K562 (cell line): ENCODE measurements around the gene NAPA. TPM values are rescaled to one million over a fixed set of nuclear protein-coding genes. Genes with fewer than 3 reads are reported as not detected.

ENCODE experiments used
- ATAC-seq: fragments of 200-7000 bp; cut with Tn5 transposase; 3 replicates; pipeline ENCODE4 v1.9.1; 2020; ENCODE audit warnings: moderate library complexity
- BruUV-seq: library from RNA; stranded (reverse); fragments of 400-500 nt; replicated peaks from 2 replicates; lab custom pipeline; 2021; lab: Mats Ljungman, UMichigan
- CTCF ChIA-PET: fragments of 300-600 bp; formaldehyde crosslinking; extraction: SDS; loops from one replicate; lab custom pipeline; 2021; ENCODE audit warnings: low intra/inter-chr PET ratio; lab: Yijun Ruan, JAX
- POLR2A ChIA-PET: fragments of 300-600, 350-650 bp; sonication (Branson Sonifier 250); formaldehyde crosslinking; extraction: SDS; loops from one replicate; lab custom pipeline; 2021; ENCODE audit warnings: antibody characterized with exemption, inconsistent platforms; lab: Yijun Ruan, JAX
- DNase-seq, 4 experiments: peaks; one replicate each; pipeline versions ENCODE4 v3.0.0 to v3.0.0-alpha.2; 2011 to 2018; ENCODE audit warnings: low spot score in 3 of 4, mixed read lengths in 3 of 4; ENCODE audit errors: extremely low read depth in 1 of 4
- FAIRE-seq: peaks from 2 replicates; lab custom pipeline; 2011; peaks lifted over from hg19 to GRCh38; lab: Jason Lieb, UNC
- H2AFZ ChIP-seq: 2 replicates; pipeline ENCODE4 v1.6.0; 2011; ENCODE audit warnings: low read depth, low read length, control low read depth, inconsistent platforms
- H3K27ac ChIP-seq: fragments of 200-600 bp; 3 replicates; pipeline ENCODE4 v1.8.0; 2011; ENCODE audit warnings: low read depth, mild to moderate bottlenecking, control low read depth, inconsistent platforms, low read length, moderate library complexity, mixed read lengths; ENCODE audit errors: extremely low read depth
- H3K27me3 ChIP-seq, 2 experiments: fragments of 300-600 bp in 1 of 2; 2 replicates in 1 of 2; 3 replicates in 1 of 2; pipeline versions ENCODE4 v1.6.0 to v1.8.0; 2011; ENCODE audit warnings: inconsistent platforms in 2 of 2, low read length in 2 of 2, mild to moderate bottlenecking in 1 of 2, mixed read lengths in 1 of 2, moderate library complexity in 1 of 2; ENCODE audit not compliant: control insufficient read depth in 2 of 2, insufficient read depth in 2 of 2
- H3K36me3 ChIP-seq: fragments of 300-600 bp; 3 replicates; pipeline ENCODE4 v1.8.0; 2011; ENCODE audit warnings: mild to moderate bottlenecking, low read length, inconsistent platforms; ENCODE audit not compliant: control insufficient read depth, insufficient read depth
- H3K4me1 ChIP-seq, 2 experiments: fragments of 200-600 bp in 1 of 2; replicated peaks in 1 of 2; 2 replicates in 1 of 2; 3 replicates in 1 of 2; pipeline versions ENCODE4 v1.5.1 to v1.8.0; 2011; ENCODE audit warnings: inconsistent platforms in 2 of 2, low read length in 2 of 2, mild to moderate bottlenecking in 1 of 2, mixed read lengths in 1 of 2, moderate library complexity in 1 of 2; ENCODE audit not compliant: control insufficient read depth in 2 of 2, insufficient read depth in 2 of 2
- H3K4me2 ChIP-seq: 2 replicates; pipeline ENCODE4 v1.6.1; 2011; ENCODE audit warnings: low read length, control low read depth, inconsistent platforms, mixed read lengths; ENCODE audit not compliant: insufficient read depth
- H3K4me3 ChIP-seq: fragments of 200-600 bp; sonication (generic), shearing (Covaris generic); 2 replicates; pipeline ENCODE4 v1.5.1; 2016; ENCODE audit warnings: control low read depth, inconsistent platforms
- H3K79me2 ChIP-seq: fragments of 200-600 bp; 3 replicates; pipeline ENCODE4 v1.8.0; 2011; ENCODE audit warnings: low read length, inconsistent platforms; ENCODE audit not compliant: control insufficient read depth, insufficient read depth
- H3K9ac ChIP-seq, 2 experiments: 2 replicates each; pipeline versions ENCODE4 v1.6.0 to v1.6.1; 2011; ENCODE audit warnings: low read depth in 2 of 2, low read length in 2 of 2, control low read depth in 1 of 2, inconsistent platforms in 1 of 2, mild to moderate bottlenecking in 1 of 2, mixed read lengths in 1 of 2; ENCODE audit not compliant: insufficient read depth in 1 of 2
- H3K9me1 ChIP-seq: one replicate; pipeline ENCODE4 v1.6.0; 2011; ENCODE audit warnings: inconsistent platforms, mild to moderate bottlenecking, low read length, moderate library complexity; ENCODE audit not compliant: control insufficient read depth, insufficient read depth
- H3K9me3 ChIP-seq: replicated peaks from 2 replicates; pipeline ENCODE4 v1.5.1; 2011; ENCODE audit warnings: low read depth, low read length, inconsistent platforms; ENCODE audit not compliant: control insufficient read depth, insufficient read depth
- H4K20me1 ChIP-seq: replicated peaks from 2 replicates; pipeline ENCODE4 v1.6.1; 2011; ENCODE audit warnings: low read length, inconsistent platforms, mixed read lengths; ENCODE audit not compliant: control insufficient read depth, insufficient read depth
- ARID1B ChIP-seq: fragments of 450-650 bp; IDR thresholded peaks from 2 replicates; pipeline ENCODE4 v1.6.1; 2016; ENCODE audit warnings: antibody characterized with exemption, mild to moderate bottlenecking, inconsistent platforms
- EHMT2 ChIP-seq: fragments of 450-650 bp; IDR thresholded peaks from 2 replicates; pipeline ENCODE4 v1.6.1; 2018; ENCODE audit warnings: antibody characterized with exemption
- MBD2 ChIP-seq: sonication (generic); IDR thresholded peaks from 2 replicates; pipeline ENCODE4 v1.6.1; 2016; ENCODE audit warnings: low read depth, borderline replicate concordance
- PHF20 ChIP-seq: fragments of 450-650 bp; IDR thresholded peaks from 2 replicates; pipeline ENCODE4 v1.6.1; 2018; ENCODE audit not compliant: partially characterized antibody
- POU5F1 ChIP-seq: fragments of 150-350 bp; IDR thresholded peaks from 2 replicates; pipeline ENCODE4 v1.6.1; 2014; ENCODE audit warnings: borderline replicate concordance, low read length, low read depth, mild to moderate bottlenecking; ENCODE audit not compliant: partially characterized antibody
- WGBS: fragments of 100-300 bp; shearing (Covaris generic); methylation state at CpG from one replicate; pipeline ENCODE4 v1.1.6; 2016; ENCODE audit warnings: low coverage, mixed read lengths; ENCODE audit not compliant: insufficient coverage; ENCODE audit errors: missing lambda C conversion rate; 5-methylcytosine and 5-hydroxymethylcytosine counted together
- in situ Hi-C: fragments of 300-500 bp; cut with MboI; formaldehyde crosslinking; loops from 4 replicates; pipeline ENCODE4 v1.15.0; 2018; ENCODE audit warnings: inconsistent platforms, mixed read lengths
- intact Hi-C: fragments of 100-400 bp; cut with micrococcal nuclease; formaldehyde crosslinking; loops from 2 replicates; pipeline ENCODE4 v1.14.2; 2022
- polyA plus RNA-seq, 8 experiments: library from polyadenylated mRNA; depleted of rRNA in 4 of 8; stranded (reverse) in 5 of 8; unstranded in 3 of 8; fragments of >200 nt; fragmentation: Nextera tagmentation in 2 of 8; fragmentation: Illumina TruSeq in 1 of 8; extraction: Ambion mirVana in 2 of 8; extraction: Trizol in 1 of 8; gene quantifications; 2 replicates each; pipeline versions ENCODE4 v1.2.1 to v1.2.3, GENCODE V29; 2011 to 2014; ENCODE audit warnings: inconsistent platforms in 1 of 8, missing spikeins in 1 of 8
- total RNA-seq, 7 experiments: library from RNA; depleted of rRNA in 6 of 7; stranded (reverse); fragments of >200 nt in 6 of 7; fragmentation: Illumina TruSeq in 2 of 7; extraction: Trizol in 2 of 7; gene quantifications; 2 replicates each; pipeline versions ENCODE4 v1.2.1 to v1.2.3, GENCODE V29; 2011 to 2021; ENCODE audit warnings: low replicate concordance in 1 of 7
- TF ChIP-seq, protein P1 (sequence below): sonication (generic); formaldehyde crosslinking; IDR thresholded peaks from 2 replicates; pipeline ENCODE4 v1.8.1; 2023; ENCODE audit warnings: mild to moderate bottlenecking, missing genetic modification reagents

The NAPA gene
- total and polyA plus RNA-seq, 9 of the 15 experiments (the other 6 are each of a cell fraction or from before 2014, with no cell fraction given), result 5.4 to 98.6 (median 77.5) TPM

DNA sequence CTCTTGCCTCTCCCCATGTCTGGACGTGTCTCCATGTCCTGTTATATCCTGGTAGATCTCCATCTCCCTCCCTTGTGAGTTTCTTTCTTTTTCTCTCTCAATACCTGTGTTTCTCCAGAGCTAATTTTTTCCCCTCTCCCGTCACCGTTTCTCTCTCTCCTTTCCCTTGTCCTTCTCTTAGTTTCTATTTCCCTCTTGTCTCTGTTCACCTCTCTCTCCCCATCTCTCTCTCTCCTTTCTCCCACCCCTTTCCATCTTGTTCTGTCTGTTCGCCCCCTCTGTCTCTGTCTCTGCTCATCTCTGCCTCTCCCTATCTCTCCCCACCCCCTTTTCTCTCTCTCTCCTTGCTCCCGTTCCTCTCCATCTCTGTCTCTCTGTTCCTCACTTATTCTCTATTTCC, 56.2 kb downstream of the NAPA start (continued):
- TF ChIP-seq EHMT2 (no peak), POU5F1 (no peak), MBD2 (no peak), PHF20 (no peak)

DNA sequence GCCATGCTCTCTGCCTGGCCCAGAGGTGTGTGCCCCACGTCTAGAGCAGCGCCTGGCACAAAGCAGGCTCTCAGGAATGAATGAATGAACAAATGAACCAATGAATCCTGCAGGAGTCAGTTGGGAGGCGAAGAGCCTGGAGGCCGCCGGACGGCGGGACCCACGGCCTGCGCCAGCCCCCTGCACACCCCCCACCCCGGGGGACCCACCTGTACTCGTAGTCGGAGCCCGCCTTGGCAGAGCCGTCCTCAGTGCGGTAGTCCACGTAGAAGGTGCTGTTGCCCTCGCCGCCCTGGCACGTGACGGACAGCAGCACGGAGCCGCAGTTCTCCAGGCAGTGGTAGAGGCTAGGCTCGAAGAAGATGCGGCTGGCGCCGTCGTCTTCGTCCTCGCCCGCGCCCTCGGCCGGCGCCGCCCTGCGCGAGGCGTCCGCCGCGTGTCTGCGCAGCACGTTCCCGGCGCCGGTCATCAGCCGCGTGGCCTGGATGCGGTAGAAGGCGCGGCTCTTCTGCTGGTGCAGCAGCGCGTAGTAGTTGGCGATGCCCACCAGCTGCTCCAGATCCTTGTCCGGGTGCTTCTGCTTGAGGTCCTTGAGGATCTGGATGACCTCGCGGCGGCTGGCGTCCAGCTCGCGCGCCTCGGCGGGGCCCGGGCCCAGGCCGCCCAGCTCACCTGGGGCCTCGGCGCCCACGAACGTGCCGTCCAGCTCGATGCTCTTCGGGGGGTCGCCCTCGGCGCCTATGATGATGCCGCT, 58.0 kb downstream of the NAPA start:
- DNase-seq, result no peak
- no peaks in the 10 kb centered on the region for H3K79me2 ChIP-seq
- no peaks in the 10 kb centered on the region for H3K9me1 ChIP-seq
- H3K9ac ChIP-seq, result no peak overlapping the region
- peaks cover 18 to 50% of the 10 kb centered on the region in 2 experiments for H3K27me3 ChIP-seq
- no peaks in the 10 kb centered on the region for H3K9me3 ChIP-seq
- in situ Hi-C loops, result no loop called here
- no peak overlapping the region for H3K27ac ChIP-seq
- 66% methylated on average over 46 of the region's 77 CpGs for WGBS
- peaks cover 0 to 9% of the 10 kb centered on the region in 2 experiments; a peak in 1 of 5 replicates for H3K4me1 ChIP-seq
- no peak overlapping the region for H2AFZ ChIP-seq
- no peak for FAIRE-seq
- BruUV-seq, result no TSS peak
- intact Hi-C loops, result no loop called here
- H3K36me3 ChIP-seq, result no peaks in the 10 kb centered on the region
- ATAC-seq, result no peak
- TF ChIP-seq, protein P1, sequence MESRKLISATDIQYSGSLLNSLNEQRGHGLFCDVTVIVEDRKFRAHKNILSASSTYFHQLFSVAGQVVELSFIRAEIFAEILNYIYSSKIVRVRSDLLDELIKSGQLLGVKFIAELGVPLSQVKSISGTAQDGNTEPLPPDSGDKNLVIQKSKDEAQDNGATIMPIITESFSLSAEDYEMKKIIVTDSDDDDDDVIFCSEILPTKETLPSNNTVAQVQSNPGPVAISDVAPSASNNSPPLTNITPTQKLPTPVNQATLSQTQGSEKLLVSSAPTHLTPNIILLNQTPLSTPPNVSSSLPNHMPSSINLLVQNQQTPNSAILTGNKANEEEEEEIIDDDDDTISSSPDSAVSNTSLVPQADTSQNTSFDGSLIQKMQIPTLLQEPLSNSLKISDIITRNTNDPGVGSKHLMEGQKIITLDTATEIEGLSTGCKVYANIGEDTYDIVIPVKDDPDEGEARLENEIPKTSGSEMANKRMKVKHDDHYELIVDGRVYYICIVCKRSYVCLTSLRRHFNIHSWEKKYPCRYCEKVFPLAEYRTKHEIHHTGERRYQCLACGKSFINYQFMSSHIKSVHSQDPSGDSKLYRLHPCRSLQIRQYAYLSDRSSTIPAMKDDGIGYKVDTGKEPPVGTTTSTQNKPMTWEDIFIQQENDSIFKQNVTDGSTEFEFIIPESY (CRISPR knock-in tag), result peak; percentile 48; the same call in 1 of the 2 replicates
- TF ChIP-seq ARID1B, result no peak
- TF ChIP-seq, all 486 proteins: peak for 1
- no peak overlapping the region for H3K4me3 ChIP-seq
- no peak overlapping the region for H3K4me2 ChIP-seq
- POLR2A ChIA-PET, result interaction anchor here (0.9 kb wide), 1 partner anchor 12 kb away, joined by 3 read pairs; no protein-coding TSS in a partner anchor
- H4K20me1 ChIP-seq, result no peaks in the 10 kb centered on the region
- CTCF ChIA-PET, result no interaction called here
